Gastrocnemius medialis (tissue), 4 donors: Measurements from ENCODE around the gene METTL17.

Experiments used
- CTCF ChIP-seq, 5 experiments: fragments of 450-650 bp in 3 of 5; fragments of 200-600 bp in 2 of 5; sonication (generic) in 2 of 5; IDR thresholded peaks in 4 of 5; conservative IDR thresholded peaks in 1 of 5; 1 replicate in 4 of 5; 2 replicates in 1 of 5; pipeline ENCODE4 v1.5.1; 2016 to 2019; ENCODE audit warnings: antibody characterized with exemption in 5 of 5, mild to moderate bottlenecking in 3 of 5, moderate library complexity in 3 of 5
- POLR2A ChIP-seq, 2 donors: fragments of 450-650 bp; IDR thresholded peaks; one replicate each; pipeline ENCODE4 v1.6.1; 2017; ENCODE audit warnings: antibody characterized with exemption in 2 of 2, mild to moderate bottlenecking in 2 of 2, moderate library complexity in 2 of 2

- TF ChIP-seq CTCF (IDR thresholded peaks at IDR 0.05 in 4 of 5, conservative IDR thresholded peaks at IDR 0.05 in 1 of 5) = no peak
- TF ChIP-seq POLR2A (IDR thresholded peaks at IDR 0.05) = no peak
These were observed 7.3 kb downstream of the METTL17 start for GRCh38 chr14:20997115-20997514.
